ENCODE measurements around the gene MUCL1.

GRCh38 chr12:54863948-54864618 is 9.8 kb downstream of the MUCL1 start:
- TF ChIP-seq CTCF (IDR thresholded peaks at IDR 0.05) (no peak), POLR2A (IDR thresholded peaks at IDR 0.05) (no peak)
